Measurements from ENCODE around the gene BACH1. TPM values are rescaled to one million over a fixed set of nuclear protein-coding genes. Genes with fewer than 3 reads are reported as not detected.

BACH1 gene
- total RNA-seq, 2 experiments from 2014 or later = 18.6 to 38.4 TPM

GRCh38 chr21:29299046-29299915, 559 bp downstream of the BACH1 start:
- peak; percentile 49 for DNase-seq (ENCODE audit: low spot score)
- peak overlapping the region; percentile 43; the same call in 1 of the 2 replicates for H2AFZ ChIP-seq (ENCODE audit: low read length)

GRCh38 chr21:29299916-29300806, 1.4 kb downstream of the BACH1 start:
- no peaks in the 10 kb centered on the region for H3K9me2 ChIP-seq (ENCODE audit: insufficient read depth, low read length)
- intact Hi-C loops (cut with micrococcal nuclease; ENCODE audit: unreplicated experiment) = loop anchor here (2.0 to 10.0 kb wide), 5 partner anchors 73 to 305 kb away; partner anchors contain the start of genes CCT8 and LTN1
- ChIA-PET CTCF (ENCODE audit: unreplicated experiment) (interaction anchor here (0.9 to 1.3 kb wide), 3 partner anchors 10 to 77 kb away, joined by 3 read pairs; no protein-coding TSS in a partner anchor), POLR2A (interaction anchor here (0.6 to 2.8 kb wide), 23 partner anchors 9 to 227 kb away, joined by 3 to 18 read pairs (median 4); partner anchors contain the start of gene CCT8)
- H3K79me2 ChIP-seq (ENCODE audit: insufficient read depth, low read depth, low read length) = peaks cover 57% of the 10 kb centered on the region
- no peaks in the 10 kb centered on the region for H3K9me3 ChIP-seq (ENCODE audit: low read length)
- TF ChIP-seq CTCF (conservative IDR thresholded peaks at IDR 0.05; ENCODE audit: low read length) (no peak), EZH2phosphoT487 (IDR thresholded peaks at IDR 0.05; ENCODE audit: borderline replicate concordance, low read depth, low read length) (no peak)
- H2AFZ ChIP-seq (ENCODE audit: low read length) = peak overlapping the region; percentile 43; the same call in 1 of the 2 replicates
- H4K20me1 ChIP-seq (ENCODE audit: insufficient read depth, low read length) = peaks cover 34% of the 10 kb centered on the region
- peak overlapping the region; percentile 11 for H3K27ac ChIP-seq (ENCODE audit: low read depth, low read length, poor library complexity, severe bottlenecking)
- no peaks in the 10 kb centered on the region for H3K36me3 ChIP-seq (ENCODE audit: insufficient read depth, low read length)
- H3K4me1 ChIP-seq (ENCODE audit: insufficient read depth, low read length, poor library complexity, severe bottlenecking) = peaks cover 44% of the 10 kb centered on the region
- H3K4me3 ChIP-seq (ENCODE audit: low read depth, low read length, poor library complexity, severe bottlenecking) = peak overlapping the region; percentile 71
- no TSS peak for BruUV-seq (replicated peaks)
- peak overlapping the region; percentile 95 for H3K4me2 ChIP-seq (ENCODE audit: low read length)
- DNase-seq (ENCODE audit: low spot score) = peak; percentile 59

More at GRCh38 chr21:29299046-29299915, 559 bp downstream of the BACH1 start:
- Histone ChIP-seq H3K36me3 (ENCODE audit: insufficient read depth, low read length) (no peaks in the 10 kb centered on the region), H3K4me1 (ENCODE audit: insufficient read depth, low read length, poor library complexity, severe bottlenecking) (peaks cover 41% of the 10 kb centered on the region), H3K79me2 (ENCODE audit: insufficient read depth, low read depth, low read length) (peaks cover 48% of the 10 kb centered on the region), H3K9me2 (ENCODE audit: insufficient read depth, low read length) (no peaks in the 10 kb centered on the region), H4K20me1 (ENCODE audit: insufficient read depth, low read length) (peaks cover 34% of the 10 kb centered on the region), H3K4me3 (ENCODE audit: low read depth, low read length, poor library complexity, severe bottlenecking) (peak overlapping the region; percentile 71), H3K4me2 (ENCODE audit: low read length) (peak overlapping the region; percentile 95), H3K9me3 (ENCODE audit: low read length) (no peaks in the 10 kb centered on the region), H3K27ac (ENCODE audit: low read depth, low read length, poor library complexity, severe bottlenecking) (peak overlapping the region; percentile 11)
- TF ChIP-seq EZH2phosphoT487 (IDR thresholded peaks at IDR 0.05; ENCODE audit: borderline replicate concordance, low read depth, low read length) = no peak
- no peak for TF ChIP-seq CTCF (conservative IDR thresholded peaks at IDR 0.05; ENCODE audit: low read length)
- intact Hi-C loops (cut with micrococcal nuclease; ENCODE audit: unreplicated experiment) = loop anchor here (2.0 to 10.0 kb wide), 5 partner anchors 74 to 304 kb away; partner anchors contain the start of genes CCT8 and LTN1
- CTCF ChIA-PET (ENCODE audit: unreplicated experiment) = interaction anchor here (0.9 kb wide), 1 partner anchor 70 kb away, joined by 3 read pairs; no protein-coding TSS in a partner anchor
- BruUV-seq (replicated peaks) = no TSS peak
- POLR2A ChIA-PET = interaction anchor here (0.6 to 2.8 kb wide), 9 partner anchors 8 to 227 kb away, joined by 3 to 18 read pairs (median 4); partner anchors contain the start of gene CCT8

Measured in OCI-LY7 (cell line).